DMS 273 (cell line): Measurements from ENCODE around the gene TTBK1.

Source experiments
- DNase-seq: peaks from one replicate; lab custom pipeline; 2025; ENCODE audit not compliant: unreplicated experiment; lab: John Stamatoyannopoulos, UW

The TTBK1 gene

GRCh38 chr6:43269273-43270007 is 26.2 kb downstream of the TTBK1 start:
- no peak for DNase-seq

DNA sequence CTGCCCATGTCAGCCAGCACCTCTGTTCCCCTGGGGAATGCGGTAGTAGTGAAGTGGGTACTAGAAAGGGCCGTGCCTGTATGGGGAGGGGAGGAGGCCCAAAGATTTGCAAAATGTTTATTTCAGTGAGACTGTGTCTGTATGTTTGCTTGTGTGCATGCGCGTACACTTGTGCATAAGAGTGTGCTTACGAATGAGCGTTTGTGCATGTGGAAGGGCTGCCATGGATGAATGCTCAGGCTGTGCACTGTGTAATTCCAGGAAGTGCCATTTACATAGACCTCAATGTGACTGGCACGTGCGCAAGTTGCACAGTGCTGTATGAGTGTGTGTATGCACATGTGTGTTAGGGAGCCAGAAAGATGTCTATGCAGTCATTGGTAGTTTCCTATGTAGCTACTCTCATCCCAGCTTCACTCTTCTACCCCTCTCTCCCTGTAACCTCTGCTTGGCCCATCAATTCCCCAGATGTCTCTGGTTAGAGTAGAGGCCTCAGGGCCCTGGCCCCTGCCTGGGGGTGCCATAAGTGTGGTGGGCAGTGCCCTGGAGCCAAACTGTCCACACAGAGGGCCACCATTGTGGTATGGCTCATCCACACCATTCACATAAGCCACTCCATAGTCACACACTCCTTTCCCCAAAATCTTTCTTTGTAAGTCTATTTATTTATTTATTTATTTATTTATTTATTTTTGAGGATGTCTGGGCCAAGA is 28.0 kb downstream of the TTBK1 start:
- no peak for DNase-seq

DNA sequence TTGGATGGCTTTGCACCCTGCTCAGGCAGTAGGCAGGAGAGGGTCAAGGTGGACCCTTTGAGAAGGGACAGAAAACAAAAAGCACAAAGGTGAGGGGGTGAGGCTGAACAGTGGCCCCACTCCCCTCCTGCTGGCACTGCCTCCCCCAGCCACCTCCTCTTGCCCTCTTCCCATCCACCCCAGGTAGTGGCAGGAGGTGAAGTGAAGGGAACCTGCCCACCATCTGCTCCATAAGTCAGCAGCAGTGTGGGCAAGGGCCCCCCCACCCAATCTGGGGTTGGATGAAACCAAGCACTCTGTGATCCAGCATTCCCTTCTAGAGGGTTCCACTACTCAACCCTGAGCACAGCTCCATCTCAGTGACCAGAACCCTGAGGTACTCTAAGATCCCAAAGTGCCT is 28.7 kb downstream of the TTBK1 start:
- no peak for DNase-seq

DNA sequence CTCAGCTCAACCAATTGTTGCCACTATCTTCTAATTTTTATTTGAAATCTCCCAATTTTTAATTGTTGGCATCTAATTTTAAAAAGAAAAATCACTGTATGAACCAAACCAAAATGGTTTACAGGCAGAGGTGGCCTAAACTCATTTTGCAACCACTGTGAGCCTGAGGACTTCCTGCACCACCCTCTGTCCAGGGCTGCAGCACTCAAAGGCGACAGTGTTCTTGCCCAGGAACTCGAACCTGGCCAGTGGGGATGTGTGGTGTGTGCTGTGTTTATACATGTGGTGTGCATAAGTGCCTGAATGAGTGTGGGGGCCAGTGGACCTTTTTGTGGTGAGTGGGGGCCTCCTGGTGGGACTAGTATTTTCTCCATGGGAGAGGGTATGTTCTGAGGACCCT is 30.4 kb downstream of the TTBK1 start:
- DNase-seq = no peak

DNA sequence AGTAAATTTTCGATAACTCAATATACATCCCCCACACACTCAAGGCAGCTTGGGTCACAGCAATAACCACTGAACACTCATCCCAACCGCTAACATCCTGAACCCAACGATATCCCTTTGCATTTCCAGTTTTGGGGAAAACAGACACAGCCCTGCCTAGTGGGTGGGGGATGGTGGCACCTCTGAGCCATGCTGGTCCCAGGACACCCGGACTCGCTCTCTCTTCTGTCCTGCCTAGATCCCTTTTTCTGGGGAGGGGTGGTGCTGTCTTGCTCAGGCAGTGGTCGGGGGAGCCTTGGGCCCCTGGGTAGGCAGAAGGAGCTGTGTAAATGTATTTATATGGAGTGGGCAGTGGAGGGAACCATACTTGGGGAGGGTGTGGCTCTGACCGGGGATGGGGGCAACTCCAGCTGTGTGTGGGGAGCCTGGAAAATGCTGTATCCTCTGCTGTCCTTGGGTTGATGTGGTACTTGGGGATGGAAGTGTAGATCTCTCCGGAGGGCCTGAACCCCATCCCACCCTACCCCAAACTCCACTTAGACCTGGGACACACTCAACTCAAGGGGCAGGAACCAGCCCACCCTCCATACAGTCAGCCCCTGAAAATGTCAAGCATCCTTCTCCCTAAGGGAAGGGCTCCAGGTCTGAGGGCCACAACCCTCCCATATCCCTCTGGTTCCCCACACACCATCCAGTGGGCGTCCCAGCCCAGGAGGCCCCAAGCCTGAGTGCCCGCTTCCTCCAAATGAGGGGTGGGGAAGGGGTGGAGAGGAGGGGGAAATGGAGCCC is 31.0 kb downstream of the TTBK1 start:
- no peak for DNase-seq

- peak; percentile 37 for DNase-seq
Observed at GRCh38 chr6:43274916-43275597, 31.8 kb downstream of the TTBK1 start.

GRCh38 chr6:43275801-43276576 is 32.7 kb downstream of the TTBK1 start:
- DNase-seq = no peak

GRCh38 chr6:43276577-43277305 is 33.5 kb downstream of the TTBK1 start:
- DNase-seq = no peak

DNA sequence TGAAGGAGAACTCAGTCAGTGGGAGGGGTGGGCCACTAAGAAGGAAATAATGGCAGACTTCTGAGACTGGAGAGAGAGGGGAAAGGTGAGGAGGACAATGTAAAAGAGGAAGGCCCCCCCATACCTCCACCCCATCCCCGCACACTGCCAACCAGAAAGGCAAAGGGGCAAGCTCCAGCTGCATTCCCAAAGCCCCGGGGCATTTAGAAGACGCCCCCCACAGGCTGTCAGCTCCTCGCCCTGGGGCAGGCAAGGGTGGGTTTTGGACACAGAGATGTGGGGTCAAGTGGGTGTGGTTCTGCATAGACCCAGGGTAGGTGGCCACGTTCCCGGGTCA is 34.0 kb downstream of the TTBK1 start:
- DNase-seq = no peak

DNA sequence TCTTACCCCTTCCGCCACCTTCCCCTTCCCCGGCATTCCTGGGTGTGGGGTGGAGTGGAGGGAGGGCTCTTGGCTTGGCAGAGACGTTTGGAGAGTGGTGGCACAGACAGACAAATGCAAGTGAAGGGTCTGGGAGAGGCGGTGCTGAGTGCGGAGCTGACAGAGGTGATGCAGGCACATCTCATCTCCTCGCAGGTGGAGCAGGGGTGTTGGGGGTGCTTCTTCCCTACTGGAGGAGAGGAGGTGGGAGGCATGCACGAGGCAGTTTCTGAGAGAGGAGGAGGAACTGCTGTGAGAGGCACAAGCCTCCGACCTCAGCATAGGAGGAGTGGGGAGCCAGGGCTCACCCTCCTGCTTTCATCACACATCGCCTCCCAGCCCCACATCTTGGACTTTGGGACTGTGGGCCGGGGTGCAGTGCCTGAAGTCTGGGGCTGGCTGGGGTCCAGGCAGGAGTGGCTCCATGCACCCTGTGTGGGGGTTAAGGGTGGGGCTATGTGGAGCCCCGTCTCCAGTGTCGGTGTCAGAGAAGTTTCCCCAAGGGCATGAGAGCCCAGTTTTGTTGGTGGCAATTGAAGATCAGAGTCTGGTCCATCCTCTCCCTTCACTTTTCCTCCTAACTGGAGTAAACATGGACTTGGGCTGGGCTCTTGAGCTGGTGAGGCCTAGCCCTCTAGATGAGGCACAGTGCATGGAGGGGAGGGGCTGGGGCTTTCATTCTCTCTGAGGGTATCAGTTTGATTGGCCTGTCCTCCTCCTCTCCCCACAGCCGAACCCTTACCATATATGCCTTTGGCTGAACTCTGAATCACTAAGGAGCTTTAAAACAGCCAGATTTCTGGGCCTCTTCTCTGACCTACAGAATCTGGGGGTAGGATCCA is 34.6 kb downstream of the TTBK1 start:
- DNase-seq = no peak

GRCh38 chr6:43278524-43279078 is 35.3 kb downstream of the TTBK1 start:
- DNase-seq = no peak

- DNase-seq = no peak
Observed at GRCh38 chr6:43280234-43280633, 37.0 kb downstream of the TTBK1 start.

GRCh38 chr6:43282060-43282459 is 38.8 kb downstream of the TTBK1 start:
- no peak for DNase-seq

DNA sequence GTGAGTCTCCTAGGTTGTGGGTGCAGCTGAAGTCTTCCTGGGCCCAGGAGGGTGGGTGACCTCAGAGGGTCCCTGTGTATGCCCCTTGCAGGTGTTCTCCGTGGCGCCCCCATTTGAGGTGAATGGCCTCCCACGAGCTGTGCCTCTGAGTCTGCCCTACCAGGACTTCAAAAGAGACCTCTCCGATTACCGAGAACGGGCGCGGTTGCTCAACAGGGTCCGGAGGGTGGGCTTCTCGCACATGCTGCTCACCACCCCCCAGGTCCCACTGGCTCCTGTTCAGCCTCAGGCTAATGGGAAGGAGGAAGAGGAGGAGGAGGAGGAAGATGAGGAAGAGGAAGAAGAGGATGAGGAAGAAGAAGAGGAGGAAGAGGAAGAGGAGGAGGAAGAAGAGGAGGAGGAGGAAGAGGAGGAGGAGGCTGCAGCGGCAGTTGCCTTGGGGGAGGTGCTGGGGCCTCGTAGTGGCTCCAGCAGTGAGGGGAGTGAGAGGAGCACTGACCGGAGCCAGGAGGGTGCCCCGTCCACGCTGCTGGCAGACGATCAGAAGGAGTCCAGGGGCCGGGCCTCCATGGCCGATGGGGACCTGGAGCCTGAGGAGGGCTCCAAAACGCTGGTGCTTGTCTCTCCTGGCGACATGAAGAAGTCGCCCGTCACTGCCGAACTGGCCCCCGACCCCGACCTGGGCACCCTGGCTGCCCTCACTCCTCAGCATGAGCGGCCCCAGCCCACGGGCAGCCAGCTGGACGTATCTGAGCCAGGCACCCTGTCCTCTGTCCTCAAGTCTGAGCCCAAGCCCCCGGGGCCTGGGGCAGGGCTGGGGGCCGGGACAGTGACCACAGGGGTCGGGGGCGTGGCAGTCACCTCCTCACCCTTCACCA is 39.6 kb downstream of the TTBK1 start:
- no peak for DNase-seq

GRCh38 chr6:43283514-43283901 is 40.2 kb downstream of the TTBK1 start:
- DNase-seq = no peak

DNA sequence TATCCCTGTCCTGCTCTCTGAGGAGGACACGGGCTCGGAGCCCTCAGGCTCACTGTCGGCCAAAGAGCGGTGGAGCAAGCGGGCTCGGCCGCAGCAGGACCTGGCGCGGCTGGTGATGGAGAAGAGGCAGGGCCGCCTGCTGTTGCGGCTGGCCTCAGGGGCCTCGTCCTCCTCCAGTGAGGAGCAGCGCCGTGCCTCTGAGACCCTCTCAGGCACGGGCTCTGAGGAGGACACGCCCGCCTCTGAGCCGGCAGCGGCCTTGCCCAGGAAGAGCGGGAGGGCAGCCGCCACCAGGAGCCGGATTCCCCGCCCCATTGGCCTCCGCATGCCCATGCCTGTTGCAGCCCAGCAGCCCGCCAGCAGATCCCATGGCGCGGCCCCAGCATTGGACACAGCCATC is 40.6 kb downstream of the TTBK1 start:
- peak; percentile 36 for DNase-seq

GRCh38 chr6:43284991-43285781 is 41.9 kb downstream of the TTBK1 start:
- no peak for DNase-seq
